GM18519 (cell line): ENCODE measurements around the gene B3GALT4.

Experiments used
- ATAC-seq: cut with Tn5 transposase; IDR thresholded peaks from one replicate; pipeline ENCODE4 v1.9.1; 2021; ENCODE audit warnings: mild to moderate bottlenecking, moderate library complexity; ENCODE audit not compliant: unreplicated experiment, low FRiP score

Gene B3GALT4

DNA sequence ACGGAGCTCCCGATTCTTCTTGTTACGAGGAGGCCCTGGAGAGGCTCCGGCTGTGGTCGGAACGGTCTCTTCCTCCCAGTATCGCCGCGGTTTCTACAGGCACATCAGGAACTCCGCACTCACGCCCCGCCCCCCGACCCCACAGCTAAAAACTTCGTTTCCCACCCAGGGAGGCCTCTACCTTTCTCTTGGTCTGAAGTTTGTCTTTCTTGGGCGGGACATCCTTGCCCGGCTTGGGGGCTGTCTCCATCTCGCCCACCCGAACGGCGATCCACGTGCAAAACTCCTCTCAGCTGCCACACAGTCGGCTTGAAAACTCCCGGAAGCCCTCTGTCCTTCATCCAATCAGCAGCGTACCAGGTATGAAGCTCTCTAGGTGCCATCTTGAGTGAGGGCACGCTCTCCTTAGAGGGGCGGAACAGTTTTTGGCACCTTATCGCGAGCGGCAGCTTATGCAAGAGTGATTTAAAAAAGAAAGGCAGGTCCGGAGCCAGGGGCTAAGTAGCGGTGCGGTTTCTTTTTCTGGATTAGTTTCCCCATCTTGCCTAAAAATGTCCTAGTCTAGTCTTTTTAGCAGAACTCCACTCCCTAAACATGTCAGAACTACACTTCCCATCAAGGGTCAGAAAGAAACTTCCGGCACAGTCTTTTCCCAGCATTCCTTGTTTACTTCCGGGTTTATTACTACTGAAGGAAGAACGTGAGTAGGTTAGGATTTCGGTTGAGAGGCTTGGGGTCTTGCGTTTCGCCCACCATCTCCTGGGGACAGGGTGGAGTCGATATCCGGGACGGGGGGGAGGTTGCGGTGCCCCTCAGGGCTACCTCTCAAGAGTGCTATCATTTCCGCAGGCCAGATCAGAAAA lies 12.2 kb downstream of the B3GALT4 start, which contains the start of the genes PFDN6 and WDR46:
Gene PFDN6 (plus strand): TSS at position 681 of the 863 bp plus-strand sequence. CDS start 256 bp downstream, outside the sequence.
Gene WDR46 (minus strand): TSS at position 319 of the 863 bp plus-strand sequence. CDS start 69 bp downstream, at position 250.
- ATAC-seq = peak; percentile 64

DNA sequence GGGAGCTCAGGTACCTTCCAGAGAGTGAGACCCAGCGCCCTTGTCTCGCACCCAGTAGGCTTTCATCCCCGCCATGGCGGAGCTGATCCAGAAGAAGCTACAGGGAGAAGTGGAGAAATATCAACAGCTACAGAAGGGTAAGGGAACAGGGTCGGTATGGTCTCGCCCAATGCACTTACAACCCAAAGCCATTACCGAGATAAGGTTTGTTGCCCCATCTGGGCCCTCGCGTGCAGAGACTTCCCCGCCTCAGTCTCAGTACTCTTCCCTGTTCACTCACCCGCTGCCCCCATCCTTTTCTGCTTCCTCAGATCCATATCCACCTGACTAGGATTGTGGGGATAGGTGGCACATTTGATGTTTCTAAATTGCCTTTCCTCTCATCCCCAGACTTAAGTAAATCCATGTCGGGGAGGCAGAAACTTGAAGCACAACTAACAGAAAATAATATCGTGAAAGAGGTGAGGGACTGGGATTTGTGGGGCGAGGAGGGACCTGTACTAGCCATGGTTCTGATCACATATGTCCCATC lies 12.9 kb downstream of the B3GALT4 start:
- no peak for ATAC-seq

DNA sequence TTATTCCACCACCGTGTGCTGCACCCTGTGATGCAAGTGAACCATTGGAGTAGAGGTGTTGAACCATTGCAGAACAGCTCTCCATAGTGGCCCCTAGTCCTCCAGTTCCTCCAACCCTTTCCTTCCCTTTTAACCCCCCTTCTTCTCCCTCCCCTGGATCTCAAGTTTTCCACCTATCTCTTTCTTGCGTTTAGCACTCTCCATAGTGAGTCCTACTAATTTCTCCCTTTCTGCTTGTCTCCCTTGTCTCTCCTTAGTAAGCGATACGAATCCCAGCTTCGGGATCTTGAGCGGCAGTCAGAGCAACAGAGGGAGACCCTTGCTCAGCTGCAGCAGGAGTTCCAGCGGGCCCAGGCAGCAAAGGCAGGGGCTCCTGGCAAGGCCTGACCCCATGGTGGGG lies 13.5 kb downstream of the B3GALT4 start:
- no peak for ATAC-seq

DNA sequence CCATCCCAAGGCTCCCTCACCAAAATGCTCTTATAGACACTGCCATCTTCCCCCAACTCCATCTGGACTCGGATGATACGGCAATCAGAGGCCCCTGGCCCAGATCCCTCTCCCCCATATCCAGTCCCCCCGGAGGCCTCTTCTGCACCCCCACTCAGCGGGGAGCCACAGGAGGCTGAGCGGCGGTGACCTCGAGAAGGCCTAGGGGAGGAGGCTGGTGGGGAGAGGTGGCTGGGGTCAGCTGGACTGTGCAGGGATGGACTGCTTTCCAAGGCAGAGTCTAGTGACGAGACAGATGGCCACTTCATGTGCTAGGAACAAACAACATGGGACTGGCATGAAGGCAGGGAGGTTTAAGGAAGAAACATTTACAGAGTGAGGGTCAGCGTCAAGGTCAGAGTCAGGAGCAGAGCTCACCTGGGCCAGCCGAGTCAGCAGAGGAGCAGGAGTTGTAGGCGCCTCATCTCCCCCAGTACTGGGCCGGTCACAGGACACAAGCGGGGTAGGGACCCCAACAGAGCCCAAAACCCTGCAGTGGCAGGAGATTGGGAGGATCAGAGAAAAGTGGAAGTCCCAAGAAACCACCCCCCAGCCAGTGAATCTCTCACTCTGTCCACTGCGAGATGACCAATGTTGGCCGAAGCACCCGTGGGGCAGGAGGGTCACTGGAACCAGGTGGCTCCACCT lies 16.2 kb downstream of the B3GALT4 start:
- ATAC-seq = no peak

GRCh38 chr6:33294086-33294823 lies 17.3 kb downstream of the B3GALT4 start:
- no peak for ATAC-seq

- ATAC-seq = no peak
Observed at GRCh38 chr6:33295621-33296369, 18.9 kb downstream of the B3GALT4 start.

DNA sequence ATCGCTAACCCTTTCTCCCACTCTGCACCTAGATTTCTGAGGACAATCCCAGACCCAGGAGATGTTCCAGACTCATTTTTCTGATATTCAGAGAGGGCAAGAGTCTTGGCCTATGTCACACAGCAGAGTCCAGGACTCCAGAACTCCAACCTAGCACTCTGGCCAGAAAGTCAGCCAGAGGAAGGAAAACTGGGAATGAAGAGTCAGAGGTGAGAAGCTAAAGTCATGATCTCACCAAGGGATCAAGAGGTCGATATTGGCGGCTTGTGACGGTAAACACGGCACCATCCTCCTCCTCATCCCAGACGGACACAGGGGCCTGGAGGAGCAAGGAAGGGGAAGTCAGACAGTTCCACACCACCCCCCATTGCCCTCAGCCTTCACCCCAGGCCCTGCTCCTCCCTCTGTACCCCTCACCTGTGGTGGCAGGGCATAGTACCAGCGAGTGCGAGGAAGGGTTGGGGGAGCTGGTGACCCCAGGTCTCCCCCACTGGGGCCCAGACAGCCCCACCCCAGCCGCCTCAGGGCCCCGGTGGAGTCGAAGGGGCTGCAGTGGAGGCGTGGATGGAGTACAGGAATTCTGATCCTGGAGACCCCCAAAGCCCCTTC lies 20.0 kb downstream of the B3GALT4 start:
- ATAC-seq = no peak

DNA sequence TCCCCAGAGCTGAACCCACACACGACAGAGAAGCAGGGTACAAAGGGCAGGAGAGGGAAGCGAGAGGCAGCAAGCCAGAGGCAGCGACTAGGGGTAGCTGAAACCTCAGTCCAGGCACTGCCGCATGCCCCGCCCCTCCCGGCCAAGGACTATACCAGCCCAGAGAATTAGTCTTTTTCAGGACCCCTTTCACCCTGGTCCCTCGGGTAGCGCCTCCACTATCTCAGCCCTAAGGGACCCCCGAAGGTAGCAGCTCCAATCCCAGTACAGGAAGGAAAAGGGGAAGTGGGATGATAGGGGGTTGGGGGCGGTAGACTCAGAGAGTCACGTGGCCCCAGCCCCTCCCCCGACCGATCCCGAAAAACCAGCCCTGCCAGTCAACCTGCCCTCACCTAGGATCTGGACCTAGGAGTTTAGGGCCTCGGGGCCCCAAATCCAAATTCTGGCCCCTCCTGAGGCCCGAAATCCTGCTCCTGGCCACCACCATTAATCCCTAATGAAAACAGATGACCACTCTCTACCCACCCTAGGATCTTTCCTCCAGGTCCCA lies 20.6 kb downstream of the B3GALT4 start:
- no peak for ATAC-seq

- ATAC-seq = no peak
Observed at GRCh38 chr6:33297956-33298772, 21.2 kb downstream of the B3GALT4 start.

- ATAC-seq = peak; percentile 8
Observed at GRCh38 chr6:33298773-33299236, 21.9 kb downstream of the B3GALT4 start, which contains the start of gene RGL2. RGL2 (minus strand) TSS chr6:33298942; CDS start chr6:33298610, 332 bp downstream.

GRCh38 chr6:33299237-33299944 lies 22.5 kb downstream of the B3GALT4 start:
- ATAC-seq = peak; percentile 50

DNA sequence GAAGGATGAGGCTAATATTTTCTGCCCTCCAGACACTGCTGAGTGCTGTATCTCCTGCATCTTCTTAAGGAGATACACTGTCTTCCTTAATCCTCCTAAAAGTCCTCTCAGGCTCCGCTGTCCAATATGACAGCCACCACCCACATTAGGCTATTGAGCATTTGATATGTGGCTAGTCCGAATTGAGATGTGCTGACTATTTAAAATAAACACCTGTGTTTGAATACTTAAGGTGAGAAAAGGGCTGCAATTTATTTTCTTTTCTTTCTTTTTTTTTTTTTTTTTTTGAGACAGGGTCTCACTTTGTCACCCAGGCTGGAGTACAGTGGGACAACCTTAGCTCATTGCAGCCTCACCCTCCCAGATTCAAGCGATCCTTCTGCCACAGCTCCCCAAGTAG lies 25.0 kb downstream of the B3GALT4 start:
- ATAC-seq = no peak

- ATAC-seq = no peak
Observed at GRCh38 chr6:33304216-33304615, 27.3 kb downstream of the B3GALT4 start.

GRCh38 chr6:33305052-33305451 lies 28.1 kb downstream of the B3GALT4 start:
- no peak for ATAC-seq

DNA sequence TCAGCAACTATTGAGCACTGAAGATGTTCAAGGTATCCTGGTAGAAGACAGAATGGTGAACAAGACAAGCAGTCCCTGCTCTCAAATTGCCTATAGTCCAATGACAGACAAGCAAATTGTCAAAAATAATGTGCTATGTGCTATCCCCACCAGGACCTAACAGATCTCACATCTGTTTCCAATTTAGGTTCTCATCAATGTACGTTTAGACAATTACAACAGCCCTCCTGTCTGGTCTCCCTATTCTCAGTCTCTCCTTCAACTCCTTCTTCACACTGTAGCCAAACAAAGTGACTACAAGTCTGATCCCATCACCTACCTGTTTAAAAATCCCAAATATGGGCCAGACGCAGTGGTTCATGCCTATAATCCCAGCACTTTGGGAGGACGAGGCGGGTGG lies 29.4 kb downstream of the B3GALT4 start:
- no peak for ATAC-seq

- no peak for ATAC-seq
Observed at GRCh38 chr6:33312361-33313104, 35.6 kb downstream of the B3GALT4 start.
